Esophagus muscularis mucosa (tissue), 4 donors: ENCODE results near the gene GALNT18.

ENCODE experiments used
- CTCF ChIP-seq, 3 experiments: fragments of 200-600 bp in 2 of 3; fragments of 450-650 bp in 1 of 3; sonication (generic) in 2 of 3; IDR thresholded peaks; one replicate each; pipeline ENCODE4 v1.5.1; 2017 to 2019; ENCODE audit warnings: antibody characterized with exemption in 3 of 3, mild to moderate bottlenecking in 2 of 3, moderate library complexity in 1 of 3
- EP300 ChIP-seq: sonication (generic); formaldehyde crosslinking; IDR thresholded peaks from one replicate; pipeline ENCODE4 v1.6.1; 2017; ENCODE audit warnings: antibody characterized with exemption
- POLR2A ChIP-seq: fragments of 450-650 bp; IDR thresholded peaks from one replicate; pipeline ENCODE4 v1.6.1; 2017; ENCODE audit warnings: antibody characterized with exemption, moderate library complexity, mild to moderate bottlenecking, low read depth
- POLR2AphosphoS5 ChIP-seq, 2 donors: sonication (generic); formaldehyde crosslinking; IDR thresholded peaks; one replicate each; pipeline ENCODE4 v1.6.1; 2017; ENCODE audit warnings: antibody characterized with exemption in 2 of 2

DNA sequence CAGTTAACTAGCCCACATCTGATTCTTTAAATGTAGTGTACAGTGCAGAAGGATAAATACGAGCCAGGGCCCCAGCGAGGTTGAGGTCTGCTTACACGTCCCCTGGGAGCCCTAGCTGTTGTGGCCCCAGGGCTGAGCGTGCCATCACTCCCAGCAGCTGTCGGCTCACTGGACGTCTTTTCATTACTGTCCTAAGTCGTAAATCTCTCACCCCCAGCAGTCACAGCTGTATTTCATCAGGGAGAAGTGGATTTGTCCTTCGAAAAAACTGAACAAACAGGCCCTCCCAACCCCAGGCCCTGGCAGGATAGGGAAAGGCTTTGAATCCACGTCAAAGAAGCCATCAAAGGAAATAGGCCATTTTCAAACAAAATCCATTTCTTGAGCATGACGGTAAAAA lies 158.4 kb downstream of the GALNT18 start:
- TF ChIP-seq POLR2A (no peak), CTCF (IDR thresholded peaks at IDR 0.05) (no peak), POLR2AphosphoS5 (IDR thresholded peaks at IDR 0.05) (no peak), EP300 (no peak)
